Transverse colon (tissue), 4 donors: ENCODE measurements around the gene EMC1. TPM values are rescaled to one million over a fixed set of nuclear protein-coding genes. Genes with fewer than 3 reads are reported as not detected.
"Not testable (repeated sequence)": the region's sequence is repeated elsewhere in the genome, so short reads cannot be mapped to it uniquely, and the experiment has no call there.

Experiments
- DNase-seq: peaks from one replicate; pipeline ENCODE4 v3.0.0-alpha.2; 2019
- H3K27ac ChIP-seq, 4 donors: fragments of 200-600 bp; sonication (generic); 2 replicates each; pipeline ENCODE4 v1.5.1; 2016 to 2018; ENCODE audit warnings: inconsistent platforms in 4 of 4
- H3K27me3 ChIP-seq: fragments of 200-600 bp; sonication (generic); 2 replicates; pipeline ENCODE4 v1.5.1; 2017; ENCODE audit warnings: inconsistent platforms
- H3K36me3 ChIP-seq, 4 donors: fragments of 200-600 bp; sonication (generic); 2 replicates each; pipeline ENCODE4 v1.5.1; 2017 to 2019; ENCODE audit warnings: inconsistent platforms in 4 of 4
- H3K4me1 ChIP-seq, 4 donors: fragments of 200-600 bp; sonication (generic); 2 replicates each; pipeline ENCODE4 v1.5.1; 2017 to 2020; ENCODE audit warnings: inconsistent platforms in 4 of 4
- H3K4me3 ChIP-seq, 4 donors: fragments of 200-600 bp; sonication (generic); 1 replicate in 1 of 4; 2 replicates in 3 of 4; pipeline versions ENCODE4 v1.5.1 to v1.6.1; 2017 to 2019; ENCODE audit warnings: inconsistent platforms in 4 of 4
- H3K9me3 ChIP-seq, 2 donors: fragments of 200-600 bp; sonication (generic); 2 replicates each; pipeline ENCODE4 v1.5.1; 2017 to 2019; ENCODE audit warnings: inconsistent platforms in 2 of 2
- CTCF ChIP-seq, 5 experiments: fragments of 200-600 bp in 3 of 5; fragments of 450-650 bp in 2 of 5; sonication (generic) in 3 of 5; IDR thresholded peaks; 1 replicate in 2 of 5; 2 replicates in 3 of 5; pipeline ENCODE4 v1.5.1; 2016 to 2017; ENCODE audit warnings: antibody characterized with exemption in 5 of 5, inconsistent platforms in 3 of 5, mild to moderate bottlenecking in 2 of 5, moderate library complexity in 1 of 5
- EP300 ChIP-seq: sonication (generic); formaldehyde crosslinking; IDR thresholded peaks from one replicate; pipeline ENCODE4 v1.6.1; 2017; ENCODE audit warnings: antibody characterized with exemption, low read depth
- POLR2A ChIP-seq: fragments of 450-650 bp; IDR thresholded peaks from one replicate; pipeline ENCODE4 v1.6.1; 2016; ENCODE audit warnings: antibody characterized with exemption, mild to moderate bottlenecking, moderate library complexity
- POLR2AphosphoS5 ChIP-seq, 3 donors: sonication (generic); formaldehyde crosslinking; IDR thresholded peaks; one replicate each; pipeline ENCODE4 v1.6.1; 2016; ENCODE audit warnings: antibody characterized with exemption in 3 of 3
- WGBS, 2 donors: methylation state at CpG; one replicate each; pipeline ENCODE4 v1.1.5; 2018; ENCODE audit warnings: low coverage in 1 of 2; 5-methylcytosine and 5-hydroxymethylcytosine counted together
- in situ Hi-C, 4 donors: fragments of 200-750 bp; cut with MboI; loops; one replicate each; pipeline versions ENCODE4 v1.15.0 to v1.15.1; 2017; ENCODE audit warnings: low sequenced_read_pairs in 3 of 4, low pct_ligation_motif_present in 1 of 4, low pct_unique_long_range_greater_than_20kb in 1 of 4
- intact Hi-C: fragments of 100-400 bp; cut with DNase I; formaldehyde crosslinking; loops from one replicate; pipeline ENCODE4 v1.15.1; 2023; ENCODE audit warnings: low total_unique reads
- total RNA-seq, 4 donors: library from RNA; depleted of rRNA; stranded (reverse); fragments of >200 nt; gene quantifications; one replicate each; pipeline ENCODE4 v1.1.0, GENCODE V29; 2016

The EMC1 gene
- total RNA-seq, 4 donors from 2014 or later = 18.3 to 39.7 (median 32.6) TPM

GRCh38 chr1:19288324-19289241 lies 37.3 kb upstream of the EMC1 start, which contains the start of gene AKR7A3:
Gene AKR7A3, minus strand, starts transcription at chr1:19288770. Its CDS starts 61 bp downstream, at chr1:19288709.
- TF ChIP-seq POLR2AphosphoS5 (IDR thresholded peaks at IDR 0.05) (peak in 2 of 3 donors; percentile 65 to 71), POLR2A (peak; percentile 64)
- in situ Hi-C loops = not testable (repeated sequence)

GRCh38 chr1:19287436-19288185 lies 36.3 kb upstream of the EMC1 start:
- Histone ChIP-seq H3K4me3 (peak overlapping the region in 3 of 4 donors; percentile 38 to 64 (median 40)), H3K36me3 (peaks cover 0 to 9% (median 4%) of the 10 kb centered on the region in 4 donors), H3K27ac (peak overlapping the region; percentile 79 to 87 (median 83)), H3K4me1 (peaks cover 4 to 34% (median 21%) of the 10 kb centered on the region in 4 donors), H3K27me3 (no peaks in the 10 kb centered on the region), H3K9me3 (no peaks in the 10 kb centered on the region)
- intact Hi-C loops (loop anchor here (5.0 kb wide), 1 partner anchor 850 kb away; the partner anchor contains the start of gene PLA2G2F), in situ Hi-C loops (no loop called here)
- peak; percentile 79 for DNase-seq
- WGBS, 2 donors = 36 to 65% methylated on average over 3 to 13 of the region's 13 CpGs
- TF ChIP-seq POLR2A (peak; percentile 54), CTCF (IDR thresholded peaks at IDR 0.05) (no peak), POLR2AphosphoS5 (IDR thresholded peaks at IDR 0.05) (peak in 2 of 3 donors; percentile 66 to 72), EP300 (peak; percentile 2)

More at GRCh38 chr1:19288324-19289241, 37.3 kb upstream of the EMC1 start, which contains the start of gene AKR7A3:
- peak; percentile 84 for DNase-seq
- Histone ChIP-seq H3K4me1 (peaks cover 4 to 34% (median 21%) of the 10 kb centered on the region in 4 donors), H3K4me3 (peak within 1 kb of the TSS; percentile 4 to 64 (median 39)), H3K27ac (peak within 1 kb of the TSS; percentile 79 to 87 (median 83))
- intact Hi-C loops = loop anchor here (5.0 kb wide), 1 partner anchor 849 kb away; the partner anchor contains the start of gene PLA2G2F
- H3K27me3 ChIP-seq, H3K9me3 ChIP-seq, H3K36me3 ChIP-seq: not testable (repeated sequence)
- WGBS, 2 donors = 10% methylated on average over 48 of the region's 82 CpGs; no CpG with 5 or more reads in 1 of the 2 donors

GRCh38 chr1:19285807-19286206 lies 34.5 kb upstream of the EMC1 start:
- Histone ChIP-seq H3K4me1 (peaks cover 4 to 34% (median 21%) of the 10 kb centered on the region in 4 donors), H3K27ac (peak overlapping the region; percentile 26 to 87 (median 82))
- H3K27me3 ChIP-seq, in situ Hi-C loops, H3K36me3 ChIP-seq, H3K4me3 ChIP-seq, H3K9me3 ChIP-seq: not testable (repeated sequence)
- 69% methylated on average over 3 of the region's 3 CpGs; no CpG with 5 or more reads in 1 of the 2 donors for WGBS, 2 donors
- intact Hi-C loops = loop anchor here (5.0 kb wide), 1 partner anchor 851 kb away; the partner anchor contains the start of gene PLA2G2F
- peak; percentile 73 for DNase-seq

- peaks cover 4 to 34% (median 21%) of the 10 kb centered on the region in 4 donors for H3K4me1 ChIP-seq
- H3K27me3 ChIP-seq, DNase-seq, in situ Hi-C loops, H3K4me3 ChIP-seq, H3K36me3 ChIP-seq, H3K9me3 ChIP-seq: not testable (repeated sequence)
- intact Hi-C loops = loop anchor here (5.0 kb wide), 1 partner anchor 852 kb away; the partner anchor contains the start of gene PLA2G2F
- H3K27ac ChIP-seq = peak overlapping the region in 3 of 4 donors; percentile 79 to 87 (median 86)
- 64% methylated on average over 3 of the region's 3 CpGs; no CpG with 5 or more reads in 1 of the 2 donors for WGBS, 2 donors
These were observed 34.0 kb upstream of the EMC1 start for GRCh38 chr1:19285366-19285765.

- intact Hi-C loops (loop anchor here (5.0 kb wide), 1 partner anchor 852 kb away; the partner anchor contains the start of gene PLA2G2F), in situ Hi-C loops (no loop called here)
- Histone ChIP-seq H3K36me3 (peaks cover 0 to 9% (median 4%) of the 10 kb centered on the region in 4 donors), H3K27ac (no peak overlapping the region), H3K4me1 (peaks cover 4 to 33% (median 21%) of the 10 kb centered on the region in 4 donors), H3K4me3 (no peak overlapping the region), H3K9me3 (no peaks in the 10 kb centered on the region), H3K27me3 (no peaks in the 10 kb centered on the region)
- no peak for TF ChIP-seq POLR2A
- DNase-seq = no peak
- WGBS, 2 donors = 82 to 100% methylated on average over 1 to 7 of the region's 8 CpGs
These were observed 33.6 kb upstream of the EMC1 start for GRCh38 chr1:19284881-19285280.
